HepG2 (cell line): ENCODE data around the gene COA7. TPM values are rescaled to one million over a fixed set of nuclear protein-coding genes. Genes with fewer than 3 reads are reported as not detected.

Source experiments
- ATAC-seq: fragments of 200-7000 bp; cut with Tn5 transposase; 3 replicates; pipeline ENCODE4 v1.9.1; 2020; ENCODE audit warnings: mild to moderate bottlenecking, moderate library complexity
- BruUV-seq: library from RNA; stranded (reverse); fragments of 400-500 nt; replicated peaks from 2 replicates; lab custom pipeline; 2021; lab: Mats Ljungman, UMichigan
- CTCF ChIA-PET: fragments of 300-600 bp; formaldehyde crosslinking; extraction: SDS; loops from one replicate; lab custom pipeline; 2021; ENCODE audit warnings: low total read pairs, inconsistent platforms, low intra/inter-chr PET ratio; lab: Yijun Ruan, JAX
- POLR2A ChIA-PET: fragments of 350-600 bp; sonication (Branson Sonifier 250); formaldehyde crosslinking; loops from one replicate; lab custom pipeline; 2020; ENCODE audit warnings: antibody characterized with exemption, inconsistent platforms; lab: Yijun Ruan, JAX
- DNase-seq: peaks from one replicate; pipeline ENCODE4 v3.0.0-alpha.2; 2015; ENCODE audit warnings: low spot score
- FAIRE-seq: peaks from 3 replicates; lab custom pipeline; 2011; peaks lifted over from hg19 to GRCh38; lab: Jason Lieb, UNC
- H2AFZ ChIP-seq: one replicate; pipeline ENCODE4 v1.6.1; 2011; ENCODE audit warnings: low read length, inconsistent platforms
- H3K27ac ChIP-seq: fragments of 300-600 bp; 3 replicates; pipeline ENCODE4 v1.8.0; 2011; ENCODE audit warnings: mixed run types, mild to moderate bottlenecking, mixed read lengths, low read length, inconsistent platforms; ENCODE audit not compliant: insufficient read depth; ENCODE audit errors: extremely low read length
- H3K27me3 ChIP-seq, 2 experiments: fragments of 200-600 bp in 1 of 2; 2 replicates in 1 of 2; 3 replicates in 1 of 2; pipeline versions ENCODE4 v1.6.0 to v1.8.0; 2011; ENCODE audit warnings: low read length in 2 of 2, mild to moderate bottlenecking in 2 of 2, moderate library complexity in 2 of 2, inconsistent platforms in 1 of 2; ENCODE audit not compliant: insufficient read depth in 2 of 2, control insufficient read depth in 1 of 2
- H3K36me3 ChIP-seq, 2 experiments: fragments of 200-600 bp in 1 of 2; replicated peaks in 1 of 2; 2 replicates in 1 of 2; 3 replicates in 1 of 2; pipeline versions ENCODE4 v1.5.1 to v1.8.0; 2011; ENCODE audit warnings: low read length in 2 of 2, inconsistent platforms in 1 of 2; ENCODE audit not compliant: insufficient read depth in 2 of 2, control insufficient read depth in 1 of 2
- H3K4me1 ChIP-seq: 2 replicates; pipeline ENCODE4 v1.5.1; 2012; ENCODE audit warnings: low read length, inconsistent platforms; ENCODE audit not compliant: insufficient read depth
- H3K4me2 ChIP-seq: 2 replicates; pipeline ENCODE4 v1.6.0; 2011; ENCODE audit warnings: low read depth, low read length, inconsistent platforms
- H3K4me3 ChIP-seq, 3 experiments: fragments of 200-600 bp in 1 of 3; sonication (generic), shearing (Covaris generic) in 1 of 3; replicated peaks in 1 of 3; 2 replicates each; pipeline ENCODE4 v1.5.1; 2011 to 2016; ENCODE audit warnings: low read length in 3 of 3, inconsistent platforms in 2 of 3, low read depth in 2 of 3, mild to moderate bottlenecking in 2 of 3, control low read depth in 1 of 3, mixed read lengths in 1 of 3; ENCODE audit not compliant: insufficient read depth in 1 of 3
- H3K79me2 ChIP-seq: one replicate; pipeline ENCODE4 v1.6.1; 2011; ENCODE audit warnings: low read length, inconsistent platforms; ENCODE audit not compliant: insufficient read depth
- H3K9ac ChIP-seq: 2 replicates; pipeline ENCODE4 v1.6.0; 2011; ENCODE audit warnings: mild to moderate bottlenecking, low read depth, low read length, inconsistent platforms; ENCODE audit not compliant: insufficient read depth
- H3K9me3 ChIP-seq: 2 replicates; pipeline ENCODE4 v1.5.1; 2012; ENCODE audit warnings: mild to moderate bottlenecking, low read length
- H4K20me1 ChIP-seq: 2 replicates; pipeline ENCODE4 v1.6.0; 2011; ENCODE audit warnings: inconsistent platforms, mild to moderate bottlenecking, low read length, moderate library complexity; ENCODE audit not compliant: insufficient read depth
- CBX1 ChIP-seq: IDR thresholded peaks from one replicate; pipeline ENCODE4 v1.6.1; 2016; ENCODE audit warnings: antibody characterized with exemption, low read depth
- DNMT3B ChIP-seq: conservative IDR thresholded peaks from 2 replicates; pipeline ENCODE4 v1.6.1; 2016; ENCODE audit warnings: missing biosample characterization, control low read depth
- GATA4 ChIP-seq: sonication (generic); IDR thresholded peaks from 2 replicates; pipeline ENCODE4 v1.6.1; 2016; ENCODE audit warnings: antibody characterized with exemption, low read depth, borderline replicate concordance
- GATAD2A ChIP-seq: IDR thresholded peaks from 2 replicates; pipeline ENCODE4 v1.6.1; 2016
- ISL2 ChIP-seq: sonication (generic); formaldehyde crosslinking; IDR thresholded peaks from 2 replicates; pipeline ENCODE4 v1.5.0; 2020; ENCODE audit warnings: missing genetic modification reagents
- MEF2D ChIP-seq: sonication (generic); formaldehyde crosslinking; IDR thresholded peaks from 2 replicates; pipeline ENCODE4 v1.5.1; 2020; ENCODE audit warnings: mild to moderate bottlenecking, missing genetic modification reagents
- NFE2 ChIP-seq: sonication (generic); formaldehyde crosslinking; IDR thresholded peaks from 2 replicates; pipeline ENCODE4 v1.4.0; 2020; ENCODE audit warnings: missing genetic modification reagents
- TOPORS ChIP-seq: sonication (generic); formaldehyde crosslinking; IDR thresholded peaks from 2 replicates; pipeline ENCODE4 v1.8.0; 2023; ENCODE audit warnings: mild to moderate bottlenecking, missing genetic modification reagents
- ZBTB33 ChIP-seq: sonication (generic); formaldehyde crosslinking; IDR thresholded peaks from 2 replicates; pipeline ENCODE4 v1.4.0; 2020; ENCODE audit warnings: missing genetic modification reagents
- ZC3H13 ChIP-seq: sonication (generic); formaldehyde crosslinking; IDR thresholded peaks from 2 replicates; pipeline ENCODE4 v1.8.1; 2023; ENCODE audit warnings: mild to moderate bottlenecking, missing genetic modification reagents, moderate library complexity
- ZFP36L2 ChIP-seq: sonication (generic); formaldehyde crosslinking; IDR thresholded peaks from 2 replicates; pipeline ENCODE4 v1.4.0; 2020; ENCODE audit warnings: missing genetic modification reagents
- ZNF18 ChIP-seq: sonication (generic); formaldehyde crosslinking; IDR thresholded peaks from 2 replicates; pipeline ENCODE4 v1.8.0; 2022; ENCODE audit warnings: mild to moderate bottlenecking, missing genetic modification reagents; ENCODE audit not compliant: insufficient replicate concordance
- ZNF234 ChIP-seq: sonication (generic); formaldehyde crosslinking; conservative IDR thresholded peaks from 2 replicates; pipeline ENCODE4 v1.5.1; 2020; ENCODE audit warnings: mild to moderate bottlenecking, missing genetic modification reagents
- ZNF720 ChIP-seq: sonication (generic); formaldehyde crosslinking; IDR thresholded peaks from 2 replicates; pipeline ENCODE4 v1.4.0; 2020; ENCODE audit warnings: missing genetic modification reagents
- ZNF879 ChIP-seq: sonication (generic); formaldehyde crosslinking; IDR thresholded peaks from 2 replicates; pipeline ENCODE4 v1.8.1; 2023; ENCODE audit warnings: missing genetic modification reagents
- WGBS: methylation state at CpG from one replicate; pipeline ENCODE4 v1.1.6; 2017; ENCODE audit warnings: low lambda C conversion rate; 5-methylcytosine and 5-hydroxymethylcytosine counted together
- in situ Hi-C: cut with HindIII; loops from 2 replicates; pipeline ENCODE4 v1.10.0; 2017; ENCODE audit warnings: low pct_unique_long_range_greater_than_20kb; ENCODE audit not compliant: extremely low pct_ligation_motif_present
- intact Hi-C: fragments of 100-400 bp; cut with micrococcal nuclease; formaldehyde crosslinking; loops from one replicate; pipeline ENCODE4 v1.10.0; 2022; ENCODE audit not compliant: unreplicated experiment
- polyA plus RNA-seq, 8 experiments: library from polyadenylated mRNA; depleted of rRNA in 3 of 8; stranded (reverse) in 7 of 8; unstranded in 1 of 8; fragments of >200 nt; fragmentation: Illumina TruSeq in 4 of 8; extraction: Trizol in 4 of 8; gene quantifications; 2 replicates each; pipeline versions ENCODE4 v1.2.1 to v1.2.3, GENCODE V29; 2011 to 2016; ENCODE audit warnings: low read depth in 4 of 8, missing spikeins in 1 of 8, mixed read lengths in 1 of 8; ENCODE audit not compliant: insufficient read depth in 1 of 8
- total RNA-seq, 5 experiments: library from RNA; depleted of rRNA; stranded (reverse); fragments of >200 nt; fragmentation: Illumina TruSeq; extraction: Trizol; gene quantifications; 2 replicates each; pipeline ENCODE4 v1.2.3, GENCODE V29; 2016; ENCODE audit warnings: low read depth in 1 of 5

Gene COA7
- total and polyA plus RNA-seq, 2 of the 13 experiments (the other 11 are each of a cell fraction or from before 2014, with no cell fraction given), result 12.3 to 30.4 TPM

- no peaks in the 10 kb centered on the region for H3K36me3 ChIP-seq
- intact Hi-C loops, result no loop called here
- no TSS peak for BruUV-seq
- no peaks in the 10 kb centered on the region for H3K79me2 ChIP-seq
- DNase-seq, result no peak
- POLR2A ChIA-PET, result no interaction called here
- no peak overlapping the region for H3K27ac ChIP-seq
- CTCF ChIA-PET, result no interaction called here
- H3K9me3 ChIP-seq, result no peaks in the 10 kb centered on the region
- H3K4me2 ChIP-seq, result no peak overlapping the region
- in situ Hi-C loops, result no loop called here
- TF ChIP-seq ZFP36L2 (CRISPR knock-in tag) (no peak), MEF2D (CRISPR knock-in tag) (no peak), ZC3H13 (CRISPR knock-in tag) (no peak), TOPORS (CRISPR knock-in tag) (no peak), ZNF234 (CRISPR knock-in tag) (no peak), CBX1 (no peak), GATAD2A (no peak), DNMT3B (CRISPR knock-in tag) (no peak)
- H4K20me1 ChIP-seq, result no peaks in the 10 kb centered on the region
- H3K4me3 ChIP-seq, result no peak overlapping the region
- H2AFZ ChIP-seq, result no peak overlapping the region
- FAIRE-seq, result no peak
- no peak for ATAC-seq
- H3K27me3 ChIP-seq, result peaks cover 0 to 2% of the 10 kb centered on the region in 2 experiments; a peak in 1 of 5 replicates
- WGBS, result 43% methylated on average over 3 of the region's 3 CpGs
- H3K9ac ChIP-seq, result no peak overlapping the region
- H3K4me1 ChIP-seq, result peaks cover 26% of the 10 kb centered on the region
Observed at GRCh38 chr1:52660807-52661206, 37.3 kb downstream of the COA7 start.

- Histone ChIP-seq H3K36me3 (no peaks in the 10 kb centered on the region), H4K20me1 (no peaks in the 10 kb centered on the region), H3K9ac (no peak overlapping the region), H3K4me3 (no peak overlapping the region), H3K4me2 (no peak overlapping the region), H2AFZ (no peak overlapping the region), H3K9me3 (no peaks in the 10 kb centered on the region), H3K79me2 (no peaks in the 10 kb centered on the region), H3K27me3 (peaks cover 0 to 2% of the 10 kb centered on the region in 2 experiments; a peak in 1 of 5 replicates), H3K4me1 (peaks cover 18% of the 10 kb centered on the region), H3K27ac (no peak overlapping the region)
- in situ Hi-C loops, result no loop called here
- no peak for ATAC-seq
- BruUV-seq, result no TSS peak
- no peak for DNase-seq
- intact Hi-C loops, result loop anchor here (10.0 kb wide), 1 partner anchor 55 kb away; the partner anchor contains the start of gene GPX7
- ChIA-PET CTCF (no interaction called here), POLR2A (no interaction called here)
- no peak for FAIRE-seq
- WGBS, result 61% methylated on average over 9 of the region's 13 CpGs
- TF ChIP-seq NFE2 (no peak), ZNF879 (CRISPR knock-in tag) (no peak), ZNF18 (CRISPR knock-in tag) (no peak), GATA4 (no peak), ZBTB33 (CRISPR knock-in tag) (peak; percentile 79), ZNF720 (CRISPR knock-in tag) (no peak), ISL2 (CRISPR knock-in tag) (no peak)
Observed at GRCh38 chr1:52659851-52660596, 38.1 kb downstream of the COA7 start.
